ENCODE data around the gene SAA2. TPM values are rescaled to one million over a fixed set of nuclear protein-coding genes. Genes with fewer than 3 reads are reported as not detected.

The SAA2 gene
- total RNA-seq (ENCODE audit: low replicate concordance) = 0.08 TPM in 1 of 2 replicates, not detected in the other

DNA sequence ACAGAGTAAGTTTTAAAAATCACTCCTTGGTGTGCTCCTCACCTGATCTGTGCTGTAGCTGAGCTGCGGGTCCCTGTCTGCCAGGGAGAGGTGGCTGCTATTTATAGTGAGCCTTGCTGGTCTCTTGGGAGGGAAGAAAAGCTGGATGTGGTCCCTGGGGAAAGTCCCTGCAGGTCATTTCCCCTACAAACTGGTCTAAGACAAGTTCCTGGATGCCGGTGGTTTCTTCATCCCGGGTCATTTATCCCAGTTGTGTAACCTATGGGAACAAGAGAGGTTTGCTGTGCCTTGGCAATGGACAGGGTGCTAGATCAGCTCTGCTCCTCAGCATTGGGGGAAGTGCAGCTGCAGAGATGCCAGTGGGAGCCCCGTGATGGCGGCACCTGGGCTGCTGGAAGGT is at the start of gene SAA2:
TSS of gene SAA2 (minus strand) at position 108 of the 400 bp plus-strand sequence. CDS start 657 bp downstream, outside the sequence.

DNA sequence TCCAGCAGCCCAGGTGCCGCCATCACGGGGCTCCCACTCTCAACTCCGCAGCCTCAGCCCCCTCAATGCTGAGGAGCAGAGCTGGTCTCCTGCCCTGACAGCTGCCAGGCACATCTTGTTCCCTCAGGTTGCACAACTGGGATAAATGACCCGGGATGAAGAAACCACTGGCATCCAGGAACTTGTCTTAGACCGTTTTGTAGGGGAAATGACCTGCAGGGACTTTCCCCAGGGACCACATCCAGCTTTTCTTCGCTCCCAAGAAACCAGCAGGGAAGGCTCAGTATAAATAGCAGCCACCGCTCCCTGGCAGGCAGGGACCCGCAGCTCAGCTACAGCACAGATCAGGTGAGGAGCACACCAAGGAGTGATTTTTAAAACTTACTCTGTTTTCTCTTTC is 17.5 kb upstream of the SAA2 start, which contains the start of gene SAA1:
TSS of gene SAA1 (plus strand) at position 316 of the 400 bp plus-strand sequence. CDS start 624 bp downstream, outside the sequence.

DNA sequence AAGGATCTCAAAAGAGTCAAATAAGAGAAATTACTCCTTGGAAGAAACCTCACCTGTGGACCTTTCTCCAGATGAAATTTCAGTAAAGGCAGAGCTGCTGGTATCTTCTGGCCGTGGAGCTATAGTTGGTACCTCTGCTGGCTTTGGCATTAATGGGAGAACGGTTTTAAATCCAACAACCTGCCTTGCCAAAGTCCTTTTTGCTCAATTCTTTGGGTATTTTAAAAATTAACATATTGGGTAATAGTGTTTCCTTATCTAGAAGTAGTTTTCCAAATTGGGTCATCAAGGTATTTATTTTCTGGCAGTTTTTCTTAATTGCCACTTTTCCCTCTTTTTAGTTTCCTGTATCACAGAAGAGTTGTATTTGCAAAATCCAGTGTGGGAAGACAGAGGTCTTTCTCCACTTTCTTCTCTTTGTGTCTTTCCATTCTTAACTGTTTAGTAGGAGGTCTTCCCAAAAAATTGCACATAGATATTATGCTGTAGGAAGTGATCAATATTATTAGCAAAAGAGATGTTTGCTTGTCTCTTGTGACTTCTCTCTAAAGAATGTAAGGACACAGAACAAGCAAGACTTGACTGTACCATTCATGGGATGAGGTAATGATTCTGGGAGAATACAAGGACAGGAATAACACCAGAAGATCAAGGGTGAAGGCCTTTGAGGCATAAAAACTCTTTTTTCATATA is 11.7 kb downstream of the SAA2 start, which contains the start of gene SAA4:
TSS of gene SAA4 (minus strand) at position 139 of the 693 bp plus-strand sequence. CDS start 876 bp downstream, outside the sequence.

Other genes starting within 250 kb of the SAA2 start
- gene SERGEF, start 235.6 kb downstream of the SAA2 start, total RNA-seq (ENCODE audit: low replicate concordance) = 26.6 and 39.4 TPM in 2 replicates
- gene TPH1, start 202.4 kb downstream of the SAA2 start, total RNA-seq (ENCODE audit: low replicate concordance) = under 0.01 TPM in 1 of 2 replicates, not detected in the other
- 12.5 and 23.3 TPM in 2 replicates for gene SAAL1, start 142.6 kb downstream of the SAA2 start, total RNA-seq (ENCODE audit: low replicate concordance)
- gene MRGPRX3, start 116.1 kb downstream of the SAA2 start, total RNA-seq (ENCODE audit: low replicate concordance) = not detected in 2 replicates
- gene MRGPRX4, start 75.8 kb downstream of the SAA2 start, total RNA-seq (ENCODE audit: low replicate concordance) = not detected in 2 replicates
- gene SAA4, start 11.9 kb downstream of the SAA2 start, total RNA-seq (ENCODE audit: low replicate concordance) = not detected in 2 replicates
- 0.45 TPM in 1 of 2 replicates, not detected in the other for gene SAA1, start 17.6 kb upstream of the SAA2 start, total RNA-seq (ENCODE audit: low replicate concordance)
- 21.2 and 97.6 TPM in 2 replicates for gene HPS5, start 73.5 kb upstream of the SAA2 start, total RNA-seq (ENCODE audit: low replicate concordance)
- gene GTF2H1, start 73.9 kb upstream of the SAA2 start, total RNA-seq (ENCODE audit: low replicate concordance) = 35.2 and 49.8 TPM in 2 replicates
- 462 and 692 TPM in 2 replicates for gene LDHA, start 145.9 kb upstream of the SAA2 start, total RNA-seq (ENCODE audit: low replicate concordance)
- not detected in 2 replicates for gene LDHC, start 163.7 kb upstream of the SAA2 start, total RNA-seq (ENCODE audit: low replicate concordance)
- gene LDHAL6A, start 207.2 kb upstream of the SAA2 start, total RNA-seq (ENCODE audit: low replicate concordance) = not detected in 2 replicates